ENCODE measurements around the gene ATAD3A.
"Not testable (repeated sequence)": the region's sequence is repeated elsewhere in the genome, so short reads cannot be mapped to it uniquely, and the experiment has no call there.

Gene ATAD3A

GRCh38 chr1:1489861-1490260 lies 22.1 kb upstream of the ATAD3A start:
- DNase-seq (ENCODE audit: low read depth): no peak

GRCh38 chr1:1490633-1491230 lies 21.2 kb upstream of the ATAD3A start:
- no peak for DNase-seq (ENCODE audit: low read depth)

DNA sequence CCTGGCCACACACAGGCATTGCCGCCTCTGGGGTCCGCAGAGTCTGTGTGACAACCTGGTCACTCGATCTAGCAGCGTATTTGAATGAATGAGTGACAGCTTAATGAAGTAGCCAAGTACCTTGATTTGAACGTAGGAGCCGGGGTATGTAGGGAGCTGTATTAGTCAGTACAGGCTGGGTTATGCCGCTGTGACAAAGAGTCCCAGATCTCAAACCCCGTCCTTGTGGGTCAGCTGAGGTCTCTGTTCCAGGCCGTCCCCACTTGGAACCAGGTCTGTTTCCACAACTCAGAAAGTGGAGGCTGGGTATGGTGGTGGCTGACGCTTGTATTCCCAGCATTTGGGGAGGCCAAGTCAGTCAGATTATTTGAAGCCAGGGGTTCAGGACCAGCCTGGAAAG lies 20.4 kb upstream of the ATAD3A start:
- no peak for DNase-seq (ENCODE audit: low read depth)

GRCh38 chr1:1494311-1494710 lies 17.7 kb upstream of the ATAD3A start:
- DNase-seq (ENCODE audit: low read depth): not testable (repeated sequence)

DNA sequence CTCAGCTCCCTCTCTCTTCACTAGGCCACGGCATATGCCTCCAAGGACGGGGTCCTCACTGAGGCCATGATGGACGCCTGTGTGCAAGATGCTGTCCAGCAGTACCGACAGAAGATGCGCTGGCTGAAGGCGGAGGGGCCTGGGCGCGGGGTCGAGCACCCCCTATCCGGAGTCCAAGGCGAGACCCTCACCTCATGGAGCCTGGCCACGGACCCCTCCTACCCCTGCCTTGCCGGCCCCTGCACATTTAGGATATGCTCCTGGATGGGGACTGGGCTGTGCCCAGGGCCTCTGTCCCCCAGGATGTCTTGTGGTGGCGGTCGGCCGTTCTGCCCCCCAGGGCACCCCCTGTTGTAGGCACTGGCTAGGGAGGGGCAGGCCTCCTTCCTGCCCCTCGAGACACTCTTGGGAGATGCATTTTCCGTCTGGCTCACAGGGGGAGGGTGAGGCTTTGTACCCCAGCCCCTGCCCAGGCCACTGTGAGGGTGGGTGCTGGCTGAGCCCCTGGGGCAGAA lies 16.4 kb upstream of the ATAD3A start:
- not testable (repeated sequence) for DNase-seq (ENCODE audit: low read depth)

DNA sequence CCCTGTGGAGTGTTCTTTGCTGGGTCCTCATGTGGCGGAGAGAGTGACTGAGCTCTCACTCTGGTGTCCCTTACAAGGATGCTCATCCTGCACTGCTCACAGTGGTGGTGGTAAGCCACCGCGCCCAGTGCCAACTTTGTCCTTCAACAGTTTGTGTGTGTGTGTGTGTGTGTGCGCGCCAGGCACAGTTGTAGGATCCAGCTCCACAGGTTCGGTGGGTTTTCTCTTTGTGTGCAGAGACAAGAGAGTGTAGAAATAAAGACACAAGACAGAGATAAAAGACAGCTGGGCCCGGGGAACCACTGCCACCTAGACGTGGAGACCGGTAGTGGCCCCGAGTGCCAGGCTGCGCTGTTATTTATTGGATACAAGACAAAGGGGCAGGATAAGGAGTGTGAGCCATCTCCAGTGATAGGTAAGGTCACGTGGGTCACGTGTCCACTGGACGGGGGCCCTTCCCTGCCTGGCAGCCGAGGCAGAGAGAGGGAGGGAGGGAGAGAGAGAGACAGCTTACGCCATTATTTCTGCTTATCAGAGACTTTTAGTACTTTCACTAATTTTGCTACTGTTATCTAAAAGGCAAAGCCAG lies 7.1 kb upstream of the ATAD3A start:
- DNase-seq (ENCODE audit: low read depth): peak; percentile 61

GRCh38 chr1:1505366-1505798 lies 6.6 kb upstream of the ATAD3A start:
- DNase-seq (ENCODE audit: low read depth): not testable (repeated sequence)

- DNase-seq (ENCODE audit: low read depth): not testable (repeated sequence)
These were observed 6.2 kb upstream of the ATAD3A start for GRCh38 chr1:1505801-1506200.

GRCh38 chr1:1507305-1507704 lies 4.7 kb upstream of the ATAD3A start:
- no peak for DNase-seq (ENCODE audit: low read depth)

DNA sequence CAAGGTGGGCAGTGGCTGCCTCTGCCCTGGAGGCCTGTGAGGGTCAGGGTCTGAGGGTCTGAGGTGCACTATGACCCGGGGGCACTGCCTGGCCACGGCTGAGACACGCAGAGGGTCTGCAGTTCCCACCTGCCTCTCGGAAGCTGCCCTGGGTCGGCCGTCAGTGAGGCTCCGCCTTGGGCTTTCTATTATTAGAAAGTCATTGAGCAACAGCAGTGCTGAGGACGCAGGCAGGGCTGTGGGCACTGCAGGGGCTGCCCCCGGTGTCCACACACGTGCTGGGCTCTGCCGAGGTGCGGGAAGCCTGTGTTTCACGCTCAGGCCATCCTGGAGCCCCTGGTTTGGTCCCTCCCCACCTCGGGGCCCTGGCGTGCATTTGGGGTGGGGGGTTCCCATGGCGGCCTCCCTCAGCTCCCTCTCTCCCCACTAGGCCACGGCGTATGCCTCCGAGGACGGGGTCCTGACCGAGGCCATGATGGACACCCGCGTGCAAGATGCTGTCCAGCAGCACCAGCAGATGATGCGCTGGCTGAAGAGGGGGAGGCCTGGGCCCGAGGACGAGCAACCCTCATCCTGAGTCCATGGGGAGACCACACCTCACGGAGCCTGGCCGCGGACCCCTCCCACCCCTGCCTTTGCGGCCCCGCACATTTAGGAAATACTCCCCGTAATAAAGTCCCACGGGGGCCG lies 3.0 kb upstream of the ATAD3A start:
- not testable (repeated sequence) for DNase-seq (ENCODE audit: low read depth)

DNA sequence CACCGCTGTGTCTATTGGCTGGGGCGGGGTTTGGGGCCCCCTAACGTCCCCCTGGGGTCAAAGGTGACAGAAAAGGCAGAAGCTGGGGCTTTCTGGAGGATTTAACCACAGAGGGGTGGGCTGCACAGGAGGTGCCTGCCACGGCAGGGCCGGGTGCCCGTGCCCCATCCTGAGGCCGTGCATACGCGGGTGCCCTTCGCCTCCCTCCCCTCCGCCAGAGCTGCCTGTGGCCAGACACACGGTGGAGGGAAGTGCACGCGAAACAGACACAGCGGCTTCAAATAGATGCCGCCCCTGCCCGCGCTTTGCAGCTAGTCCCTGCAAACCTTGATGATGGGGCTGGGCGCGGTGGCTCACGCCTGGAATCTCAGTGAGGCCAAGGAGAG lies 2.5 kb upstream of the ATAD3A start:
- DNase-seq (ENCODE audit: low read depth): not testable (repeated sequence)

DNA sequence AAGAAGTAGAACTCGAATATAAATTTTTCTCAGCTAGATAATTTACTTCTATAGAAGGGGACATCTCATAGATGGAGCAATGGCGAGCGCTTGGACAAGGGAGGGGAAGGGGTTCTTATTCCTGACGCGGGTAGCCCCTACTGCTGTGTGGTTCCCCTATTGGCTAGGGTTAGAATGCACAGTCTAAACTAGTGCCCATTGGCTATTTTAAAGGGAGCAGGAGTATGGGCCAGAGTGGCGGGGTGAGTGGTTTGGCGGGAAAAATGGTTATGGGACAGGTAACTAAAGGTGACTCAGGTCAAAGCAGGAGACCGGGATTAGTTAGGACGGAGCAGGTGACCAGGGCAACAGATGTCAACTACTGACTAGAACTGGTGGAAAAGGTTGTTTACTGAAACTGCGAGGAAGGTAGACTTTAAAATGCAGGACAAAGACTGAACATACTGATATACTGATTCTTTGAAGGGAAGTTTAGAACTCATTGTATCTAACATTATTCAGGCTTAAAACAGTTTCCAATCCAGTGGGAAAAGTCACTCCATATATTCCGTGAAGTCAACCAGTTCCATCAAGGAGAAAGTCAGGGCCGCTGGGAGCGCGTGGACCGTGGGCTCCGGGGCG lies 940 bp upstream of the ATAD3A start:
- DNase-seq (ENCODE audit: low read depth): no peak

GRCh38 chr1:1512425-1512824 lies 463 bp downstream of the ATAD3A start:
- not testable (repeated sequence) for DNase-seq (ENCODE audit: low read depth)

DNA sequence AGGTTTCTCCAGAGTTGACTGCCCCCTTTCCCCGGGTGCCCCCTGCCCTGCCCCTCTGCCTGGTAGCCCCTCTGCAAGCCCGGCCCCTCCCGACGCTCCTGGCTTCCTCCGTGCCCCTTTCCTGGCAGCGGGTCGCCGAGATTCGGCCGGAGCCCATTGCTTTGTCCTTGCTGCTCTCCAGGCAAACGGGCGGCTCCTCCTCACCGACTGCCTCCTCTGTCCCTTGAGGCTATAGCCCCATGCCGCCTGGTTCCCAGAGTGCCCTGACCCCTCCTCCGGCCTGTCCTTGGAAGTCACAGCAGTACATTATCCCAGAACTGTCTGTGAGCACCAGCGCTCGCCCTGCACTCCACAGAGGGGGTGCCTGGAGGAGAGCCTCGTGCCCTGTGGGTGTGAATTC lies 1.7 kb downstream of the ATAD3A start:
- DNase-seq (ENCODE audit: low read depth): not testable (repeated sequence)

GRCh38 chr1:1514376-1514775 lies 2.4 kb downstream of the ATAD3A start:
- not testable (repeated sequence) for DNase-seq (ENCODE audit: low read depth)

- not testable (repeated sequence) for DNase-seq (ENCODE audit: low read depth)
These were observed 5.0 kb downstream of the ATAD3A start for GRCh38 chr1:1516923-1517322.

DNA sequence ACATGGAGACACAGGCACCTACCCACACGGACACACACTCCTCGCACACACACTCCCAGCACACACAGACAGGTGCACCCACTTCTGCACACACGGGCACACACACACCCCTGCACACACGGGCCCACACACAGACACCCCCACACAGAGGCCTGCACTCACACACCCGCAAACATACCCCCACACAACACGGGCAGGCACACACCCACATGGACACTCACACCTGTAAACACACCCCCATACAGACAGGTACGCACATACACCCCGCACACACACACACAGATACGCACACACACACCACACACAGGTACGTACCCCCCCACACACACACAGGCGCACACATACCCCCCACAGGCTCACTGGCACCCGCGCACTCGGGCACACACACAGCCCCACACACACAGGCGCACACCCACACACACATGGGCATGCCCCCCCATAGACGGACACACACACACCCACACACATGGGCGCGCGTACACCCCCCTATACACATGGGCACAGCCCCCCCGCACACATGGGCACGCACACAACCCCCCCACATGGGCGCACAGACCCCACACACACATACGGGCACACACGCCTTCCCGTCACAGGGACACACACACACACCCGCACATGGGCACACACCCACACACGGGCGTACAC lies 6.1 kb downstream of the ATAD3A start:
- no peak for DNase-seq (ENCODE audit: low read depth)

- DNase-seq (ENCODE audit: low read depth): not testable (repeated sequence)
These were observed 6.7 kb downstream of the ATAD3A start for GRCh38 chr1:1518621-1519007.

- not testable (repeated sequence) for DNase-seq (ENCODE audit: low read depth)
These were observed 8.0 kb downstream of the ATAD3A start for GRCh38 chr1:1519805-1520505.

DNA sequence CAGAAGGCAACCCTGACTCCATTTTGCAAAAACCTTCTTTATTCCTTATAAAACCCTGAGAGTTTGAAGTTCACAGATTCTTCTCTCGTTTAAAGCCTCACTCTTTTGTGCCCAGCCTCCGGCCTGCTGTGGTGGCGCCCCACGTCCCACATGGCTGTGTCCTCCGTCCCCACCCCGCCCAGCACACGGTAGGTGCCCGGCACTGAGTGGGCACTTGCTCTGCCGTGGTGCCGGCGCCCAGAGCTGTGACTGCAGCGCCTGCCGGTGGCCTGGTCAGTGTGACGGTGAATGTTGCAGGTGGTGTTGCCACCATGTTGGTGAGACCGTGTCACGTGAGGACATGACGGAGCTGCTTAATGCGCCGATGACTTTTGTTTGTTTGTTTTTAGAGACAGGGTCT lies 9.4 kb downstream of the ATAD3A start:
- DNase-seq (ENCODE audit: low read depth): no peak

DNA sequence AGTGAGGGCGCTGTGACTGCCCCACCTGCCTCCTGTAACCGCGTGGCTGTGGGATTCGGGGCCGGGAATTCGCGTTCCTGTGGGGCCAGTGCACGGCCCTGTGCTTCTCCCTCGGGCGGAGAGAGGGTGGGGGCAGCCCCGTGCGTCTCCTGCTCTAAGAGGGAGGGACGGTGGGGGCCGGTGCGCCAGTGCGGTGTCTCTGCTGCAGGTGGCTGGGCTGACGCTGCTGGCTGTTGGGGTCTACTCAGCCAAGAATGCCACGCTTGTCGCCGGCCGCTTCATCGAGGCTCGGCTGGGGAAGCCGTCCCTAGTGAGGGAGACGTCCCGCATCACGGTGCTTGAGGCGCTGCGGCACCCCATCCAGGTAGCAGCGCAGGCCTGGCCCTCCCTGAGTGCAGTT lies 10.6 kb downstream of the ATAD3A start:
- DNase-seq (ENCODE audit: low read depth): not testable (repeated sequence)

DNA sequence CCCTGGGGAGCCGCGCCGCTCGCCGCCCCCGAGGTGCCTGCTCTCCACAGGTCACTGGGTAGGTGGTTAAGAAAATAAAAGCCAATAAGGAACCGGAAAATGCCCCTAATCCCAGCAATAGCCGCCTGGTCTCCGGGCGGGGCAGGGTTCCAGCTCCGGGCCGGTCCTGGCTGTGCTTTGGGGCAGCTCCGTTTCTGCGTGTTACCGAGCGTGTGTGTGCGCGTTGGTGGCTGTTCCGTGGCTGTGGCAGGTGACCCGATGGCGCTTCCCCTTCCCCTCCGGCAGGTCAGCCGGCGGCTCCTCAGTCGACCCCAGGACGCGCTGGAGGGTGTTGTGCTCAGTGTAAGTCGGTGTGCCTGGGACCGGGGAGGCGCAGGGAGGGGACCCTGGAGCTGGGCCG lies 11.3 kb downstream of the ATAD3A start:
- DNase-seq (ENCODE audit: low read depth): not testable (repeated sequence)

Data from activated T-cell treated with anti-CD3 and anti-CD28 coated beads for 24 hours (primary cell).